Peyer's patch (tissue), 4 donors: Measurements from ENCODE around the gene TMEM119.

Experiments used
- CTCF ChIP-seq, 6 experiments: fragments of 450-650 bp in 4 of 6; fragments of 200-600 bp in 2 of 6; sonication (generic) in 1 of 6; IDR thresholded peaks; one replicate each; pipeline ENCODE4 v1.5.1; 2017 to 2019; ENCODE audit warnings: antibody characterized with exemption in 6 of 6, mild to moderate bottlenecking in 3 of 6, moderate library complexity in 1 of 6
- POLR2A ChIP-seq, 2 donors: fragments of 450-650 bp; IDR thresholded peaks; one replicate each; pipeline ENCODE4 v1.5.1; 2017; ENCODE audit warnings: antibody characterized with exemption in 2 of 2, mild to moderate bottlenecking in 2 of 2, moderate library complexity in 2 of 2

GRCh38 chr12:108637222-108637971, 39.5 kb upstream of the TMEM119 start:
- no peak for TF ChIP-seq POLR2A (IDR thresholded peaks at IDR 0.05)
- no peak for TF ChIP-seq CTCF (IDR thresholded peaks at IDR 0.05)
